HFF-Myc (cell line): ENCODE data around the gene SORCS2.

Experiments
- DNase-seq: peaks from one replicate; pipeline ENCODE4 v3.0.0-alpha.2; 2011; ENCODE audit warnings: low read depth; ENCODE audit errors: extremely low read depth
- H3K4me3 ChIP-seq: replicated peaks from 2 replicates; pipeline ENCODE4 v1.5.1; 2011; ENCODE audit warnings: low read depth, mild to moderate bottlenecking, control low read depth, low read length
- CTCF ChIP-seq: IDR thresholded peaks from 2 replicates; pipeline ENCODE4 v1.5.1; 2012; ENCODE audit warnings: mild to moderate bottlenecking, low read depth, low read length, control low read depth; ENCODE audit errors: missing control alignments

SORCS2 gene

GRCh38 chr4:7473081-7473480 lies 280.7 kb downstream of the SORCS2 start:
- no peak for TF ChIP-seq CTCF
- H3K4me3 ChIP-seq: no peak overlapping the region
- DNase-seq: no peak

GRCh38 chr4:7474320-7474719 lies 282.0 kb downstream of the SORCS2 start:
- DNase-seq: no peak
- no peak for TF ChIP-seq CTCF
- no peak overlapping the region for H3K4me3 ChIP-seq

GRCh38 chr4:7475207-7475606 lies 282.9 kb downstream of the SORCS2 start:
- TF ChIP-seq CTCF: no peak
- DNase-seq: no peak

GRCh38 chr4:7476820-7477219 lies 284.5 kb downstream of the SORCS2 start:
- no peak overlapping the region for H3K4me3 ChIP-seq
- DNase-seq: no peak
- TF ChIP-seq CTCF: no peak

More at GRCh38 chr4:7475207-7475606, 282.9 kb downstream of the SORCS2 start:
- H3K4me3 ChIP-seq: no peak overlapping the region

- no peak overlapping the region for H3K4me3 ChIP-seq
- no peak for TF ChIP-seq CTCF
- DNase-seq: no peak
Observed at GRCh38 chr4:7477695-7478094, 285.4 kb downstream of the SORCS2 start.

GRCh38 chr4:7478665-7479064 lies 286.3 kb downstream of the SORCS2 start:
- H3K4me3 ChIP-seq: no peak overlapping the region
- no peak for TF ChIP-seq CTCF
- DNase-seq: no peak

GRCh38 chr4:7480423-7480822 lies 288.1 kb downstream of the SORCS2 start:
- DNase-seq: no peak
- H3K4me3 ChIP-seq: no peak overlapping the region
- no peak for TF ChIP-seq CTCF
